Left ventricle myocardium superior (tissue), 1 donor: ENCODE results near the gene PBX2. TPM values are rescaled to one million over a fixed set of nuclear protein-coding genes. Genes with fewer than 3 reads are reported as not detected.
A peak's percentile ranks its signal among the peaks of the same experiment; 100 is the strongest.
"Not testable (repeated sequence)": the region's sequence is repeated elsewhere in the genome, so short reads cannot be mapped to it uniquely, and the experiment has no call there.

Source experiments
- ATAC-seq: fragments of 200-7000 bp; cut with Tn5 transposase; one replicate; pipeline ENCODE4 v1.9.1; 2020; ENCODE audit warnings: mild to moderate bottlenecking, moderate library complexity
- DNase-seq: peaks from one replicate; pipeline ENCODE4 v3.0.0-alpha.2; 2020
- intact Hi-C: fragments of 100-400 bp; cut with micrococcal nuclease; formaldehyde crosslinking; loops from one replicate; pipeline ENCODE4 v1.11.0; 2022
- long read RNA-seq: library from polyadenylated mRNA; unstranded; transcript quantifications from one replicate; pipeline ENCODE4 v2.0.0, GENCODE V29; 2021
- total RNA-seq: library from RNA; stranded (reverse); fragmentation: NEBNext Ultra II Directional; extraction: Animal tissue kit (Norgen Biotek cat#: 25700); gene quantifications from one replicate; pipeline ENCODE4 v1.2.1, GENCODE V29; 2021
- donor health status: DM: no; HTN: yes; CAD: no; lungs with severe emphysema.

PBX2 gene, protein sequence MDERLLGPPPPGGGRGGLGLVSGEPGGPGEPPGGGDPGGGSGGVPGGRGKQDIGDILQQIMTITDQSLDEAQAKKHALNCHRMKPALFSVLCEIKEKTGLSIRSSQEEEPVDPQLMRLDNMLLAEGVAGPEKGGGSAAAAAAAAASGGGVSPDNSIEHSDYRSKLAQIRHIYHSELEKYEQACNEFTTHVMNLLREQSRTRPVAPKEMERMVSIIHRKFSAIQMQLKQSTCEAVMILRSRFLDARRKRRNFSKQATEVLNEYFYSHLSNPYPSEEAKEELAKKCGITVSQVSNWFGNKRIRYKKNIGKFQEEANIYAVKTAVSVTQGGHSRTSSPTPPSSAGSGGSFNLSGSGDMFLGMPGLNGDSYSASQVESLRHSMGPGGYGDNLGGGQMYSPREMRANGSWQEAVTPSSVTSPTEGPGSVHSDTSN
- total RNA-seq = 46.5 TPM
- long read RNA-seq, transcript PBX2-201 (9 exons, 3,205 nt) = major isoform, 7 of 10 reads
- long read RNA-seq, partial matches to known transcripts = 2 of 10 reads
- long read RNA-seq, other reads (novel, unspliced or antisense) = 1 of 10 reads

DNA sequence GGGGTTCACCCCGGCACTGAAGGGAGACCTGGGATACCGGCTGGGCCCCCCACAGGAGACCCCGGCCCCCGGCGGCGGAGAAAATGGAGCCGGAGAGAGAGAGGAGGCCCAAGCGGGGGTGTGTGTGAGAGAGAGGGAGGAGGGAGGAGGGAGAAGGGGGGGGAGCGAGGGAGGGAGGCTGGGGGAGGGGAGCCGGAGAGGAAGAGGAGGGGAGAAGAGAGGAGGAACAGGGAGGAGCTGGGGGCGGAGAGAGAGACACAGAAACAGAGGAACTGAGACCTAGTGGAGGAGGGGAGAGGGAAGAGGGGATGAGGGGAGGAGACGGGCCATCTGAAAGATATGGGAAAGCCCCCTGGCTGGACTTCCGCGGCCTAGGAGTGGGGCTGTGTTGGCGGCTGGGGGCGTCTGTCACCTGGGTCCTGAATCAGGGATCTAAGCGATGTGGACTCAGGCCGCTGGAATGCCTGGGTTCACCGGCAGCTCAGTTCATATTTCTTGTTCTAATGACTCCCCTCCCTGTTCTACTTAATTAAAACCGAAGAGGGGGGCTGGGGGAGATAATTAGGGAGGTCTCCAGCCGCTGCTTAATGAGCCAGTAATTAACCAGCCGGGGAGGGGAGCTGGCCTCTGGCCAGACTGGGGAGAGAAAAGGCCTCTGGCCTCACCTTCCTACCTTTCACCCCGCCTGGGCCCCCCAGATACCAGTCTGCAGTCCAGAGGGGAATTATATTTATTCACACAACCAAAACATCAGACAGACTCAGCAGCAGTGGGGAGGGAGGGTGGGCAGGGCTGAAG lies at the start of gene PBX2:
Gene PBX2, minus strand, starts transcription at position 149 of the 798 bp plus-strand sequence. CDS start 287 bp downstream, outside the sequence.
- peak; percentile 80 for ATAC-seq
- intact Hi-C loops = no loop called here
- peak; percentile 90 for DNase-seq

DNA sequence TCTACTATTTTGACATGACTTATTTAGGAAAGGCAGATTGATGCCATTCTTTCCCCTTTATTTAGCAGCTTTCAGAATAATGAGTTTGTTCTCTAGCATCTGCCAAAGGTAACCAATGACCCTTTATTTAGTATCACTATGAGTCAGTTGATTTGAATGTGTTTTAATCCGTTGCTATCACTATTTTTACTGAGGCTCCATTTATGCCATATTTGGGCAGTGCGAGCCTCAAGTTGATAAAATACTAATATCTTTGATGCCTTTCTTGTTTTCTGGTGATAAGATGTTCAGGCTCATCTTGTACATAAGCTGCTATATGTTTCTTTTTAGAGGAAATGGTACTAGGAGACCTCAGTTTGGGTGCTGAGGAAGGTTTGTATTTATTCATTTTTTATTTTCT lies 49.5 kb upstream of the PBX2 start:
- no peak for ATAC-seq
- DNase-seq = no peak
- intact Hi-C loops = no loop called here

DNA sequence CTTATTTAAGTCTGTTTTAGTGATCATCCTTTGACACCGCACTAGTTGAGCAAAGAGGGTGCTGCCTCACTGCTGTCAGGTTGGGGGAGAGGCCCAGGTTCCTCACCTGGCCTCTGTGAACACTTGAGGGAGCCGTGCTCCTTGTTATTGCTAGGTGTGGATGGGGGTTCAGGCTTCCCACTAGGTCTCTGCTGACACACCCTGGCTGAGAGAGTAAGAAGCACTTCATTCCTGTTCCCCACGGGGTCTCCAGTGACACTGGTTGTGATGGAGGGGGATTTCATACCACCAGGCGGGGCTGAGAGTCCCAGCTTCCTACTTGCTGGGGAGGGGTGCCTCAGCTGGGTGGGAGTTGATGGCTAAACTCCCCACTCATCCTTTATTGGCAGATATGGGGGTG lies 44.9 kb upstream of the PBX2 start:
- no peak for DNase-seq
- intact Hi-C loops = no loop called here
- ATAC-seq = peak; percentile 45

DNA sequence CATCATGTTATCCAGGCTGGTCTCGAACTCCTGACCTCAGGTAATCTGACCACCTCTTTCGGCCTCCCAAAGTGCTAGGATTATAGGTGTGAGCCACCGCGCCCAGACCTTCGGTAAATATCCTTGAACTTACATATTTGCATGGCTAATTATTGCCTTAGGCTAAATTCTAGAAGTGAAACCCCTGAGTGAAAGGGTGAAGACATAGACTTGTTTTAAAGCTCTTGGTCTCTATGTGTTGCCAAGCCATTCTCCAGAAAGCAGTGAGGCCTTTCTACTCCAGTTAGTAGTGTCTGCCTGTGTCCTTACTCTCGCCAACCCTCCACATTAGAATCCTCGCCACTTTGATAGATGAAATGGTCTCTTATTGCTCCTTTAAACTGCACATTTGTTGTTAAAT lies 36.4 kb upstream of the PBX2 start:
- DNase-seq (no peak), ATAC-seq (no peak)
- intact Hi-C loops = no loop called here

DNA sequence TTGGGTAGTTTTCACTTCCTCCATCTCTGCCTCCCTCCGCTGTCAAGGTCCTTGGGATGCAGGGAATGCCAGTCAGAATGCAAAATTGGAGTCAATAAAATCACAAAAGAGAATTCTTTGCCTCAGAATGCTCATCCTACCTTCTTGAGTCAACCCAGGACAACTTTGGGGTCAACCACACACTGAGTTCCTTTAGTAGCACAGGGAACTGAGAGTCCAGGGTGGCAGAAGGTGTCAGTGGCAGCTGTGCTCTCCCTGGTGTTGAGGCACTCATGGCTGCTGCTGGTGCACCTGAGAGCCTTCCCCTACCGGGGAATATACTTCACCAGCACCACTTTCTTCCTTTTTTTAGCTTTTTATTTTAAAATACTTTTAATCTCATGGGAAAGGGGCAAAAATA lies 34.7 kb upstream of the PBX2 start:
- DNase-seq = no peak

DNA sequence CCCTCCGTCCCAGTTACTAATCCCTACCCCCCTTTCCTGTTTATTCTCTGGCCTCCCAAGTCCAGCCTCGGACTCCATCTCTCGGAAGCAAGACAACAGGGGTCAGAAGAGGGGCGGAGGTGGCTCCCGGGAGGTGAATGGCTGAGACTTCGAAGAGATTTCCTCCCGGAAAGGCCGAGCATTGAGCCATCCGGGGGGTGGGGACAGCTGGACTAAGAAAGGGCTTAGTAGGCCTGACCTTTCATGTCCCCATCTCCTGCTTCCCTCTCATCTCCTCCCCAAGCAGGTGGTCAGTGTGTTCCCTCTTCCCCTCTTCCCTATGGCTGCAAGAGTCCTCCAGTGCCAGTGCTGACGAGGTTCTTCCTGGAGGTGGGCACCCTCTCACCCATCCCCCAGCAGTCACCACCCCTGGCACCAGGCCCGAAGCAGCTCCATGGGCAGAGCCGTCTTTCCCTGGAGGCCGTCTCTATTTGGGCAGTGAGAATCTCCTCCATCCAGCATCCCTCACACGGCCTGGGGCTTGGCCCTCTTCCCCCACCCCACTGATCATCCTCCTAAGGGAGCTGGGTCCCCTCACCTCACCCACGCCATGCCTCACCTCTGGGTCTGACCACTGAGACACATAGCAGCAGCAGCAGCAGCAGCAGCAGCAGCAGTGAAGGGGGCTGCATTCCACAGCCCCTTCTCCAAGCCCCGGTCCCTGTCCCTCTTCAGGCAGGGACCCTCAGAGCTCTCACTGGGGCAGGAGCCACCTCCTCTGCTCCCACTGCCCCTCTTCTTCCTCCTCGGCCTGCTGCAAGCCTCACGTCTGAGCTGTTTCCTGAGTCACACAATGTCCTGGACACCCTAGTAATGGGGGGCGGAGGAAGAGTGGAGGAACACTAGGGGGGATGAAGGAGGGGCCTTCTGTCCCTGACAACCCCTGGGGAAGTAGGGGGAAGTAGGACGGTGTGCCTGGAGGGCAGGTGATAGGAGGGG lies 33.5 kb upstream of the PBX2 start, which contains the start of gene NOTCH4:
Gene NOTCH4, minus strand, starts transcription at position 810 of the 978 bp plus-strand sequence. Its CDS starts 139 bp downstream, at position 671.
- no peak for DNase-seq
- ATAC-seq = peak; percentile 78
- intact Hi-C loops = no loop called here

More for the DNA sequence above, 34.7 kb upstream of the PBX2 start:
- ATAC-seq = no peak
- intact Hi-C loops = no loop called here

DNA sequence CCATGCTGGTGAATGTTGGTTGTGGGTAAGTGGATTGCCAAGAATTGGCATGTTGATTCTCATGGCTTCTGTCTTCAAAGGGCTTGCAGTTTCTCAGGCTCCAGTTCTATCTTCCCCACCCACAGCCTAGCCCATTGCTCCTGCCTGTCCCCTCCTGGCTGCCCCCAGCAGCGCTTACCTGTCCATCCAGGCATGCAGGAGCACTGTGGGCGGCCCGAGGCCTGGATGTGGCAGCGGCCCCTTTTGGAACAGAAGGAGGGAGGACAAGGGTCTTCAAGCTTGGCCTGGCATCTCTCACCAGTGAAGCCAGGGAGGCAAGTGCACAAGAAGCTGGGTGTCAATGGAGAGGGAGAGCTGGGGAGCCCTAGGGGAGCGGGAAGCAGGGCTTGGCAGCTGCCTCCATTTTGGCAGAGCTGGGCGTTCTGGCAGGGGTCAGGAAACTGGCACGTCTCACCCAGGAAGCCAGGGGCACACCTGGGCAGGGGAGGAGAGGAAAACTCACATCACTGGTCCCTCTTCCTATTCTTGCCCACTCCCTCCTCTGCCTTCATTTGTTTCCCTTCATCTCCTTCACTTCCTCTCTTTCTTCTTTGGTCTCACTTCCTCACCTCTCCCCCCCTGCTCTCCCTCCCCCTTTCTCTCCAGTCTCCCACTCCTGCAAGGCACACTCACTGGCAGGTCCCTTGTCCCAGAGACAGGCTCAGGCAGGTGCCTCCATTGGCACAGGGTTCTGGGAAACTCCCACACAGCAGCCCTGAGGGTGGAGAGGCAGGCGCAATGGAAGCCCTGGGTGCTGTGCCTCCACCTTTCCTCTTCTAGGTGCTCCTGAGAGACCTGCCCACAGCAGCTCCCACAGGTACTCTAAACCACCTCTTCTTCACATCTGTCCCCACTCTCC lies 32.6 kb upstream of the PBX2 start:
- no peak for ATAC-seq
- intact Hi-C loops = no loop called here

DNA sequence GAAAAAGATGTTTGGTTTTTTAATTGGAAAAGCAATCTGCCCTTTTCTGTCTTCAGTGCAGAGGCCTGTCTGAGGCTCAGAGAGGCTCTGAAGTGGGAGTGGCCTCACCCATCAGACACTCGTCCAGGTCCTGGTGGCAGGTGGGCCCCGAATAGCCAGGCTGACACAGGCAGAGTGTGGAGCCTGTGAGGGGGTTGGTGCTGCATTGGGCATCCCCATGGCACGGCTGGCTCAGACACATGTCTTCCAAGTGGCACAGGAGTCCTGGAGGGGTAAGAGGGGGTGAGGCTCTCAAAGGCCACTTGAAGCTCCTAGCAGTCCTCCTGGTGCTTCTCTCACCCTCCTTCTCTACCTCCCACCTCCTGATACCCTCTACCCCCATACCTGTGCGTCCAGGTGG lies 30.0 kb upstream of the PBX2 start:
- no peak for DNase-seq
- no peak for ATAC-seq
- intact Hi-C loops = no loop called here

More for the DNA sequence above, 32.6 kb upstream of the PBX2 start:
- no peak for DNase-seq

DNA sequence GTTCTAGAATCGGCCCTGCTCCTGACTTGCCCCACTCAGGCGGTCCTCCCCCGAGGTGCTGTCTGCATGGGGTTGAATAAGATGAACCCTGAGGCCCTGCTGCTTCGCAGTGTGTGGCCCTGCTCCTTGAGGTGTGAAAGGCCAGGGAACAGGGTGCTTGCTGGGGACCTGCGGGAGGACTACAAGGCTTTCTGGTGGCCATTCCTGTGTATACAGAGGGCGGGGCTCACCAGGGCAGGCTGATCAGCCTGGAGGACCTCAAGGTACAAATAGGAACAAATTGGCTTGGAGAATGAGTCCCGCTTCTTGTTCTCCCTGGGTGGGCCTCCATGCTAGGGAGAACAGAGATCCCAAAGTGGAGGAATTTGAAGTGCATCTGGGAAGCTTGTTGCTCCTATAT lies 28.2 kb upstream of the PBX2 start:
- intact Hi-C loops = no loop called here

DNA sequence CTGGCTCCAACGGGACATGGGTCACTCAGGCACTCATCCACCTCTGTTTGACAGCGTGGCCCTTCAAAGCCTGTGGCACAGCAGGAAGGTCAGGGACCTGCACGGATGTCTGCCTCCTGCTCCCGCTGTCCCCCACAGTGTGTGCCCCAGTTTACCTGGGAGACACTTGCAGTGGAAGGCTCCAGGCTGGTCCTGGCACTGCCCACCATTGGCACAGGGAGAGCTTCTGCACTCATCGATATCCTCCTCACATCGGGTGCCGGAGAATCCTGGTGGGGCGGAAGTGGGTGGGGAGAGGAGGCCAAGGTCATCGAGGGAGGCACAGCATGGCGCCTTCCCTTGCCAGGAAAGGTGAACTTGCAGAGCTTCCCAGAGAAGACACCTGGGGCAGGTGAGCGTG lies 27.0 kb upstream of the PBX2 start:
- no peak for ATAC-seq
- no peak for DNase-seq
- intact Hi-C loops = no loop called here

More for the DNA sequence above, 28.2 kb upstream of the PBX2 start:
- DNase-seq = no peak
- no peak for ATAC-seq

DNA sequence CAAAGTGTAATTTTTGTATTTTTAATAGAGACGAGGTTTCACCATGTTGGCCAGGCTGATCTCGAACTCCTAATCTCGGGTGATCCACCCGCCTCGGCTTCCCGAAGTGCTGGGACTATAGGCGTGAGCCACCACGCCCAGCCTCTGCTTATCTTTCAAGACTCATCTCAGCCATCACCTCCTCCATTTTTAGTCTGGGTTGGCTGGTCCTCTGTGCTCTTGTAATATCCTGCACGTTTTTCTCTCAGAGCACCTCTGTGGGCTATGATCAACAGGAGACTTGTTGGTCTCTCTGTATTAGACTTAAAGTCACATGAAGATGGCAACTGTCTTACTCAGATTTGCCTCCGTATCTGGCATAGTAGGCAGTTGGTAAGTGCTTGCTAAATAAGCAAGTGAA lies 26.3 kb upstream of the PBX2 start:
- no peak for DNase-seq
- intact Hi-C loops = no loop called here
- no peak for ATAC-seq

DNA sequence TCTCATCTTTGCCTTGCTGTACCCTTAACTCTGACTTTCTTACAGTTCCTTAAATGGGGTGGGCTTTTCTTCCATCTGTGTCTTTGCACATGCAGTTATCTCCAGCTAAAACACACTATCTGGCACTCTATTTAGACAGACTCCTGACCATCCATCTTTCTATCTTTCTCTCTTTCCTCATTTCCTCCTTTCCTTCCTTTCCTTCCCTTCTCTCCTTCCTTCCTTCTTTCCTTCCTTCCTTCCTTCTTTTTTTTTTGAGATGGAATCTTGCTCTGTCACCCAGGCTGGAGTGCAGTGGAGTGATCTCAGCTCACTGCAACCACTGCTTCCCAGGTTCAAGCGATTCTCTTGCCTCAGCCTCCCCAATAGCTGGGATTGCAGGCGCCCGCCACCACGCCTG lies 25.6 kb upstream of the PBX2 start:
- DNase-seq (no peak), ATAC-seq (no peak)
- intact Hi-C loops = no loop called here

DNA sequence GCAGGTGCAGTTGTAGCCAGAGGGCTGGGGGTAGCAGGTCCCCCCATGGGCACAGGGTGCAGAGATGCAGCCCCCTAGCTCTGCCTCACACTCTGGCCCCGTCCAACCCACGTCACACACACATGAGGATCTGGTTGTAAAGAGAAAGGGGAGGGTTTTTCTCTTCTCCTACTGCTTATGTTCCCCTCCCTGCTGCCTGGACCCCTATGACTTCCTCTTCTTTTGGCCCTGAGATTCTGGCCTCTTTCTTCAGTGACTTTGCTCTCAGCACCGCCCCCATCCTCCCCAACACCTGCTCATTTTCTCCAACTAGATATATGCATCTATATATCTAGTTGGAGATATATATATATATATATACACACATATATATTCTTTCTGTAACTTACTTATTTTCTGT lies 24.1 kb upstream of the PBX2 start:
- intact Hi-C loops = no loop called here
- DNase-seq (no peak), ATAC-seq (no peak)

DNA sequence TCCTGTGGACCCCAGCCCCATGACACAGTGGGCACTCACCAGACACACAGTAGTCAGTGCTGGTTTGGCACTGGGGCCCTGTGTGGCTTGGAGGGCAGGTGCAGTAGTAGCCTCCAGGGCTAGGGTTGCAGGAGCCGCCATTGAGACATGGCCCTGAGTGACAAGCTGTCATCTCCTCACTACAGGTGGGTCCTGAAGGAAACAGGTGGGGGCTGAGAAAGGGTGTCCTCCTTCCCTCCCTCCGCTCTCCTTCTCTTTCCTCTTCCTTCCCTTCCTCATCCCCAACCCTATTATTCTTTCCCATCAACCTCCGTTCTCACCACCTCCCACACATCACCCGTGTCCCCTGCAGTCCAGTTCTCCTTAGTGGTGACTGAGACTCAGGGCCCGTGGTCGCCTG lies 23.6 kb upstream of the PBX2 start:
- ATAC-seq = no peak
- no peak for DNase-seq
- intact Hi-C loops = no loop called here

DNA sequence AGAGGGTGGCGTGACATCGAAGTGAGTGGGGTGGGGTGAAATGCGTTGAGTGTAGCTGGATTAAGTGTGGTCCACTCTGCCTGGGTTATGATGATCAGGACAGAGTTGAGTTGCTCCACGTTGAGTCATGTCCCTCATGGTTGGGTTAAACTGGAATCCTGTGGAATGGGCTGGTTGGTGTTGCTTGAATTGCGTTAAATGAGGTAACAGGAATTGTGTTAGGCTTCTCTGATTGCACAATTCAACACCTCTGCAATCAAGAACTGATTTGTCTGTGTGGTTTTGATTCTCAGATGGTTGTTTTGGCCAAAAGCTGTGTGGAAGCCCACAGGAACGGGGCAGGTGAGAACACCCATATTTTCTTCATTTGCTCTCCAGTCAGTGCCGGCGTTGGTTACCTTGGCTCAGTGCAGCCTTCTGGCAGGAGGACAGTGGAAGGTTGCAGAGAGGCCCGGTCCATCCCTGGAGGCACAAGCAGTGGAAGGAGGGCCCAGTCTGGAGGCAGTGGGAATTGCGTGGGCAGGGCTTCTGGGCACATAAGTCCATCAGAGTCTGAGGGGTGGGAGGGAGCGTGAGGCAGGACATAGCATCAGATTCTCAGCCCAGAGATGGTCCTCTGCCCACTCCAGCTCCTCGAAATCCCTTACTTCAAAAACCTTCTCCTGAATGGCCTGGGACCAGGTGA lies 22.2 kb upstream of the PBX2 start:
- ATAC-seq = no peak
- intact Hi-C loops = no loop called here
- no peak for DNase-seq

DNA sequence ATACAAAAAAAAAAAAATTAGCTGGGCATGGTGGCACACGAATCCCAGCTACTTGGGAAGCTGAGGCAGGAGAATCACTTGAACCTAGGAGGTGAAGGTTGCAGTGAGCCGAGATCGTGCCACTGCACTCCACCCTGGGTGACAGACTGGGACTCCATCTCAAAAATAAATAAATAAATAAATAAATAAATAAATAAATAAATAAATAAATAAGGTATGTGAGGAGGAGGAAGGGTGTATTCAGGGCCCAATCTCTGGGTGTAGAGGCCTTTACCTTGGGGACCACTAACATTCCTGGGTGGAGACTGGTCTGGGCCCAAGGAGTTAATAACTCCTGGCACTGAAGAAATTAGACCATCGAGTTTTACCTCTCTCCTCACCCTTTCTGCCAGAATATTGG lies 21.4 kb upstream of the PBX2 start:
- DNase-seq, intact Hi-C loops, ATAC-seq: not testable (repeated sequence)

DNA sequence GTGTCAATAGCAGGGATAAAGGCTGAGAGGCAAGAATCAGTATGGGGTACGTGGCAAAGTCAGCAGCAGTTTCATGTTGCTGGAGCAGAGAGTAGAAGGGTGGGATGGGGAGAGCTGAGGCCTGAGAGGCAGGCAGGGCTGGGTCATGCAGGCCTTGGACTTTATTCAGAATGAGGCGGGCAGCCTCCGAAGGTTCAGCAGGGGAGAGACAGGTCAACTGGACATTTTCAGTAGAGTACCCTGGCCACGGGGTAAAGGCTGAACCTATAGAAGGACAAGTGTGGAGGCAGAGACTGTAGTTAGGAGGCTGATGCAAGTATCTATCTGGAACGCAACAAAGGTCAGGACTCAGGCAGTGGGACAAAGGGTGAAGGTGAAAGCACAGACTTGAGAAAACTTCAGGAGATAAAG lies 20.2 kb upstream of the PBX2 start:
- DNase-seq = no peak
- intact Hi-C loops = no loop called here

More for the DNA sequence above, 20.2 kb upstream of the PBX2 start:
- ATAC-seq = no peak
